GM15510 (cell line): ENCODE measurements around the gene ADAMTSL2.

Experiments
- POLR2A ChIP-seq: IDR thresholded peaks from 3 replicates; pipeline ENCODE4 v1.6.1; 2011; ENCODE audit warnings: borderline replicate concordance; ENCODE audit not compliant: insufficient read length; ENCODE audit errors: extremely low read depth

ADAMTSL2 gene

DNA sequence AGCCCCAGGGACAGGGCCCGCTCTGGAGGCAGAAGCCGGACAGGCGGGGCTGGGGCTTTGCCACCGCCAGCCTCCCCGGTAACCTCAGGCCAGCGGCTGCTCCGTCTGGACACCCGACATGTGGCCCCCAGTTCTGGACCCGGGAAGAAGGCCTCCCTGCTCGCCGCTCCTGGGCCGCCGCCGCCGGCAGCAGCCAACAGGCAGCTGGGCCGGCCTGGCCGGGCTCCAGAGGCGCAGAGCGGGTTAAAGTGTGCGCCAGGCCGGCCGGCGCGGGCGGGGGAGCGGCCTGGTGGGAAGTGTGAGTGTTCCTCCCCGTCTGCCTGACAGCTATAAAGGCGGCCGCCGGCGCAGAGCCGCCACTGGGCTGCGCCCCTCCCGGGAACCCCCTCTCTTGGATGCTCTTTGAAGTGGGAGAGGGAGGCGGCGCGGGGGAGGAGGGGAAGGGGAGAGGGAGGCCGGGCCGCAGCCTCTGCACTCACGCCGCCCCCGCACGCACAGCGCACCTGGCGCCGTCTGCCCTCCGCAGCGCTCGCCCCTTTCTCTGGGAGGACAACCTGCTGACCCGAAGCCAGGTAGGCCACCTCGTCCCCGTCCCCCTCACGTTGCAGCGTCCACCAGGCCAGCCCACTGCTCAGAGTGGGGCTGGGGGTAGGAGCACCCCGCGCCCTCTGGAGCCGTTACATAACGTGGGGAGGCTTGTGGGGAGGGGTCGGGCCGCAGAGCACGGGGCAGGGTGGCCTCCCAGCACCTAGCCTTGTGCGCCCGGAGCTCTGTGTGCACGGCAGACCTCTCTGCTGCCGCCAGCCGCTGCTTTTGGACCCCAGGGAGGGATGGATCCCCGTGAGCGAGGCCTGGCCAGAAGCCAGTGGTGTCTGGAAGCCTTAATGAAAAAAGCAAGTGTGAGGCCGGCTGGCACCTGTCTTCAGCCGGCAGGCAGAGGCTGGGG is at the start of gene ADAMTSL2:
Gene ADAMTSL2 (plus strand): TSS at position 359 of the 946 bp plus-strand sequence. CDS start 2,009 bp downstream, outside the sequence.
- TF ChIP-seq POLR2A: no peak

DNA sequence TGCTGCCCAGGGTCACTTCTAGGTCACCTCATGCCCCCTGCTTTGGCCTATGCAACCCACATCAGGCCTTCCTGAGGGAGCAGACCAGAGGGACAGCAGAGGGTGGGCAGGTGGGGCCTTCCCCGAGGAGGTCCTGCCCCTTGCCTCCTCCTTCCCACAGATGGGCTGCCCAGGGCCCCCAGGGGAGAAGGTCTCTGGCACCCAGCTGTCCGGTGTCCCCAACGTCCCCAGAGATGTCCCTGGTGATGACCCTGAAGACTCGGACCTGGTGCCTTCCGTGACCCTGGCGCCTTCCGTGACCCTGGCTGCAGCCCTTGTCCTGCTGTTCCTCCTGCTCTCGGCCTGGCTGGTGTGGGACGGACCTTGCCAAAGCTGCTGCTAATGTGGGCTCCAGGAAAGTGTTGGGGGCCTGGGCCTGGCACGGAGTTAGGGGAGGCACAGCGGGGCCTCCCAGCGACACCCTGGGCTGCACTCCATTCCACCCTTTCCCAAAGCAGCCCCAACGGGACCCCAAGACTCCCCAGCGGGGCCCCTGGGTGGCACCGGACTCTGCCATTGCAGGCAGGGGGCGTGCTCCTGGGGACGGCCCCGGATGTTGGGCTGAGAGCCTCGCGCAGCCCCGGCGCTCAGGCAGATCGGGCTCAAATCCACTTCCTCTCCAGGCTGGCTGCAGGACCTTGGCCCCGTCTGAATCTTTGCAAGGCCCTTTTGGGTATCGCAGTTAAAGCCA is 48.8 kb upstream of the ADAMTSL2 start:
- TF ChIP-seq POLR2A: no peak

DNA sequence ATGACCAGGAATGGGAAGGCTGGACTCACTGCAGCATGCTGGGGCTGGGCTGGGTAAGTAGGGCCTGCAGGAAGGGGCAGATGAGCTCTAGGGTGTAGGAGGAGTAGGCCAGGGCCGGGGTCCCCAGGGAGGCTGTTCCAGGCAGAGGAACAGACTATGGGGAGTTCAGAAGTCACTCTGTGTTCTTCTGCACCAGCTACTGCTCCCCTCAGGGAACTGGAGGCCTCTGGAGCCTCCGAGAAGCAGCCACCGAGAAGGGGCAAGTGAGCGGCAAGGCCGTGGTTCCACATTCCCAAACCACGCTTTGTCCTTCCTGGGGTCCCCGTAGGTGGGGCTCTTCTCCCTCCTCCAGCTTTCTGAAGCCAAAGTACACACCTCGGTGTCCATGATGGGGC is 47.2 kb upstream of the ADAMTSL2 start:
- no peak for TF ChIP-seq POLR2A

- TF ChIP-seq POLR2A: no peak
Measured at GRCh38 chr9:133488686-133489252, 45.7 kb upstream of the ADAMTSL2 start.

- no peak for TF ChIP-seq POLR2A
Measured at GRCh38 chr9:133489253-133490190, 45.0 kb upstream of the ADAMTSL2 start.

DNA sequence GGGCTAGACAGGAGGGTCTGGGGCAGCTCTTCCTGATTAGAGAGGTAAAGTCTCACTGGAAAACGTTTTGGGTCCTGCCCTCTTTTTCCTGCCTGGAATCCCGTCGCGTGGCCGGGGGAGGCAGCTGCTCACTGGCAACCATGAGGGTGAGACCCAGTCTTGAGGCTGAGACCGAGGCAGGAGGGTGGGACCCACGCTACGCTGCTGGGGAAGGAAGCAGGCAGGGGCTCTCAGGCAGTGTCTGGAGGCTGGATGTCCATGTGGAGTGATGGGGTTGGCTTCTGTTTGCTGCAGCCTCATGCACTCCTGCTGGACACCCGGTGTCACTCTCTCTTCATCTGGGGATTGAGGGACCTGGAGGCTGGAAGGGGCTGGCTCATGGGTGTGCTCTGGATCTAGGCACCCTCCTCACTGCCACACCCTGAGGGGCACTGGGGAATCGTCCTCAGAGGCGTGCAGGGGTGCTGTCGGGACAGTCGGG is 44.3 kb upstream of the ADAMTSL2 start:
- TF ChIP-seq POLR2A: no peak

- no peak for TF ChIP-seq POLR2A
Measured at GRCh38 chr9:133490865-133491655, 43.4 kb upstream of the ADAMTSL2 start.

DNA sequence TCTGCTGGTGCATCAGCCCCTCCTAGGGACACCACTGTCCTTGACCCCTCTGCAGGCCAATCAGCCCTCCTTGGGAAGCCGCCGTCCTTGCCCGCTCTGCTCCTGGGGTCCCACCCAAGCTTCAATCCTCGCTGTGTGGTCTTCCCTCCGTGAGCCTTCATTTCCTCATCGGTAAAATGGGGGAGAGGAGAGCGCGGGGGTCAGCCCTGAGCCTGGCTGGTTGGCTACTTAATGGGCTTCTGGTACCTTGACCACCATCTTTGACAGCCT is 42.9 kb upstream of the ADAMTSL2 start:
- TF ChIP-seq POLR2A: no peak

DNA sequence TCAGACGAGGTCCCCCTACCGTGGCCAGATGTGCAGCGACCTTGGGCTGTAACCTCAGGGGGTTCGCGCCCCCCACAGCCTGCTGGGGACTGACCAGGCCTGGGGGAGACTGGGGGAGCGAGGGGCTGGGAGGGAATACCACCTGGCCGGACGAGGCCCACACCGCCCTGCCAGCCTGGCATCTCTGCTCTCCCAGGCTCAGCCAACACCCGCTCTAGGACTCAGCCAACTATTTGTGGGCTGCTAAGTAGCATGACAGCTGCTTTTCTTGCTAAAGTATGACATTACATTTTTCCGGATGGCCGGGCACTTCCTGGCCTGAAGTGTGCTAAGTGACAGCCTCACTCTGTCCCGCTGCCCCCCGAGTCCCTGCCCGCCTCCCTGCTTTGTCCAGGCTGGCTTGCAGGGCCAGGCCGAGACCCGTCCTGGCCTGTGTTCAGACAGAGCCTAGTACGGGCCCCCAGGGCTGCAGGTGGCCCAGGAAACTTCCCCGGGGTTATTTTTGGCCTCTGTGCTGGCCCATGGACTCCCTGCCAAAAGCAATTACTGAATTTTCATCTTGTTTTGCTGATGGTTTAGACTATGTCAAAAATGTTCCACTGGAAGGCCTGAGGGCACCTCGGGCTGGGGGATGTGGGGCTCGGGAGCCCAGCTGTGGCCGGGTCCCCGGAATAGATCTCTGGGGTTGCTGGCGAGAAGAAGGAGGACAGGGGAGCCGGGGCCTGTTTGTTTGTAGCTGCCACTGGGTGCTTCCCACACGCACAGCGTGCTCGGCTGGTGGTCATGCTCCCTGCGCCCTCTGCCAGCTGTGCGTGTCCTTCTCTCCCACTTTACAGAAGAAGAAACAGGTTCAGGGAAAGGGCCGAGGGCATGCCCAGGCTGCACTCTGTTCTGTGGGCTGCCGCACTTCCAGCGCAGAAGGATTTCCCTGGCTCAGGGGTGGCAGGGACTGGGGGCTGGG is 42.2 kb upstream of the ADAMTSL2 start:
- TF ChIP-seq POLR2A: no peak

GRCh38 chr9:133493428-133493827 is 41.1 kb upstream of the ADAMTSL2 start:
- TF ChIP-seq POLR2A: no peak

DNA sequence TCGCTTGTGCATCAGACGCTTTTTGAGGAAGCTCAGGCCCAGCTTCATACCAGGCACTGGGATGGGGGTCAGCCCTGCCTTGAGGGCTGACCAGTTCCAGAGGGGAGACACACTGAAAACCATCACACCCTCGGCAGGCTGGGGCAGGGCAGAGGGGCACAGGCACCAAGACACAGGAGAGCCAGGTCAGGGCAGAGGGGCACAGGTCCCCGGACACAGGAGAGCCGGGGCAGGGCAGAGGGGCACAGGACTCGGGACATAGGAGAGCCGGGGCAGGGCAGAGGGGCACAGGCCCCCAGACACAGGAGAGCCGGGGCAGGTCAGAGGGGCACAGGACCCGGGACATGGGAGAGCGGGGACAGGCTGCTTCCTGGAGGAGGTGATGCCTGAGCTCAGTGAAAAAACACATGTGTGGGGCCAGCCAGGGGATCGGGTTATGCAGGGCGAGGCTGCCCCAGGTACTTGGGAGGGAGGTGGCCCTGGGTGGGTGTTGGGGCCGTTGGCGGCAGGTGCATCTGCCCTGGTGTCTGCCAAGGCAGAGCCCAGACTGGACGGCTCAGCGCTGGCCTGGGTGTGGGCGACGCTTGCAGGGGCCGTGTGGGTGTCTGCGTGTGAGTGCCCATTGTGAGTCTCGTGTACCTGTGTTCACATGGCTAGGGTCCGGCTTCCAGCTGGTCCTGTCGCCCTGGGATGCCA is 40.5 kb upstream of the ADAMTSL2 start:
- TF ChIP-seq POLR2A: no peak
